Islet of Langerhans (tissue), 1 donor: ENCODE data around the gene AKAP11.
"Not testable (repeated sequence)": the region's sequence is repeated elsewhere in the genome, so short reads cannot be mapped to it uniquely, and the experiment has no call there.

ENCODE experiments used
- FAIRE-seq: peaks from one replicate; lab custom pipeline; 2011; peaks lifted over from hg19 to GRCh38; lab: Jason Lieb, UNC

AKAP11 gene

GRCh38 chr13:42272115-42272803 lies at the start of gene AKAP11:
Gene AKAP11 (plus strand): TSS chr13:42272152. CDS start chr13:42286349, 14,197 bp downstream.
- no peak for FAIRE-seq

GRCh38 chr13:42223681-42224080 lies 48.3 kb upstream of the AKAP11 start:
- FAIRE-seq, result no peak

GRCh38 chr13:42225051-42225450 lies 46.9 kb upstream of the AKAP11 start:
- no peak for FAIRE-seq

- not testable (repeated sequence) for FAIRE-seq
Observed at GRCh38 chr13:42226759-42227158, 45.2 kb upstream of the AKAP11 start.

GRCh38 chr13:42228527-42228926 lies 43.4 kb upstream of the AKAP11 start:
- no peak for FAIRE-seq

GRCh38 chr13:42229287-42229686 lies 42.7 kb upstream of the AKAP11 start:
- no peak for FAIRE-seq

- no peak for FAIRE-seq
Observed at GRCh38 chr13:42232671-42233070, 39.3 kb upstream of the AKAP11 start.

- no peak for FAIRE-seq
Observed at GRCh38 chr13:42233726-42234125, 38.2 kb upstream of the AKAP11 start.

- no peak for FAIRE-seq
Observed at GRCh38 chr13:42239161-42239560, 32.8 kb upstream of the AKAP11 start.

GRCh38 chr13:42239644-42240043 lies 32.3 kb upstream of the AKAP11 start:
- no peak for FAIRE-seq

- FAIRE-seq, result no peak
Observed at GRCh38 chr13:42246541-42246940, 25.4 kb upstream of the AKAP11 start.

GRCh38 chr13:42247883-42248282 lies 24.1 kb upstream of the AKAP11 start:
- FAIRE-seq, result no peak

GRCh38 chr13:42255886-42256285 lies 16.1 kb upstream of the AKAP11 start:
- FAIRE-seq, result no peak

- FAIRE-seq, result no peak
Observed at GRCh38 chr13:42258747-42259146, 13.2 kb upstream of the AKAP11 start.

- FAIRE-seq, result no peak
Observed at GRCh38 chr13:42259515-42259914, 12.4 kb upstream of the AKAP11 start.

- FAIRE-seq, result no peak
Observed at GRCh38 chr13:42260903-42261654, 10.9 kb upstream of the AKAP11 start.

GRCh38 chr13:42266473-42266872 lies 5.5 kb upstream of the AKAP11 start:
- no peak for FAIRE-seq

- no peak for FAIRE-seq
Observed at GRCh38 chr13:42270160-42270856, 1.6 kb upstream of the AKAP11 start.

GRCh38 chr13:42270857-42271215 lies 1.1 kb upstream of the AKAP11 start:
- FAIRE-seq, result no peak

- peak; percentile 64 for FAIRE-seq
Observed at GRCh38 chr13:42271337-42272114, 426 bp upstream of the AKAP11 start.

GRCh38 chr13:42272804-42273175 lies 838 bp downstream of the AKAP11 start:
- peak; percentile 65 for FAIRE-seq

GRCh38 chr13:42274386-42275097 lies 2.6 kb downstream of the AKAP11 start:
- FAIRE-seq, result no peak
